ENCODE measurements around the gene GMPPB.
"Not testable (repeated sequence)": the region's sequence is repeated elsewhere in the genome, so short reads cannot be mapped to it uniquely, and the experiment has no call there.

The GMPPB gene

DNA sequence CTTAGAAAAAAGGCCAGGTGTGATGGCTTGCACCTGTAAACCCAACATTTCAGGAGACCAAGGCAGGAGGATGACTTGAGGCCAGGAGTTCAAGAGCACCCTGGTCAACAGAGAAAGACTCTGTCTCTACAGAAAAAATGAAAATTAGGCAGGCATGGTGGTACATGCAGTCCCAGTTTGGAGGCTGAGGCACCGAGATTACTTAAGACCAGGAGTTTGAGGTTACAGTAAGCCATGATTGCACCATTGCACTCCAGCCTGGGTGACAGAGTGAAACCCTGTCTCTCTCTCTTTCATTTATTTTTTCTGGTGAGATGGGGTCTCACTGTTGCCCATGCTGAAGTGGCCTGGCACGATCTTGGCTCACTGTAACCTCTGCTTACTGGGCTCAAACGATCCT, 37.9 kb upstream of the GMPPB start:
- no peak for DNase-seq (ENCODE audit: low read depth)
- TF ChIP-seq, protein P1, sequence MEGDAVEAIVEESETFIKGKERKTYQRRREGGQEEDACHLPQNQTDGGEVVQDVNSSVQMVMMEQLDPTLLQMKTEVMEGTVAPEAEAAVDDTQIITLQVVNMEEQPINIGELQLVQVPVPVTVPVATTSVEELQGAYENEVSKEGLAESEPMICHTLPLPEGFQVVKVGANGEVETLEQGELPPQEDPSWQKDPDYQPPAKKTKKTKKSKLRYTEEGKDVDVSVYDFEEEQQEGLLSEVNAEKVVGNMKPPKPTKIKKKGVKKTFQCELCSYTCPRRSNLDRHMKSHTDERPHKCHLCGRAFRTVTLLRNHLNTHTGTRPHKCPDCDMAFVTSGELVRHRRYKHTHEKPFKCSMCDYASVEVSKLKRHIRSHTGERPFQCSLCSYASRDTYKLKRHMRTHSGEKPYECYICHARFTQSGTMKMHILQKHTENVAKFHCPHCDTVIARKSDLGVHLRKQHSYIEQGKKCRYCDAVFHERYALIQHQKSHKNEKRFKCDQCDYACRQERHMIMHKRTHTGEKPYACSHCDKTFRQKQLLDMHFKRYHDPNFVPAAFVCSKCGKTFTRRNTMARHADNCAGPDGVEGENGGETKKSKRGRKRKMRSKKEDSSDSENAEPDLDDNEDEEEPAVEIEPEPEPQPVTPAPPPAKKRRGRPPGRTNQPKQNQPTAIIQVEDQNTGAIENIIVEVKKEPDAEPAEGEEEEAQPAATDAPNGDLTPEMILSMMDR (IDR thresholded peaks at IDR 0.05; ENCODE audit: low read depth, low read length, missing control alignments), result no peak
- no peak overlapping the region for H3K4me3 ChIP-seq (ENCODE audit: low read depth, low read length)

DNA sequence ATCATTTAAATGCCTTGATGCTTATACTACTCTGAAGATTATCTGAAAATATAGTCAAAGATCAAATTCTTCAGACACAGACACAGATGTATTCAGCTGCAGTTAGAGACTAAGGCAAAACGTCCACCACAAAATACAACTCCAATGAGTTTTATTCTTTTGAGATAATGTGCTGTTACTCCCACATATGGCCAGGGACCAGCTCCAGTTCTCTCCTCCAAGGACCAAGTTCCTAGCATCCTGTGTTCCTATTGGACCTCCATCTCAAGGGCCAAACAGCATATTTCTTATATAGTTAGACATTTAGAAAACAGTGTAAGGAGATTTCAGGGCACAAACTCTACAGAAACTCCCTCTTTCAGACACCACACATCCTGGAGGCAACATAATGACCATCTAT, 35.5 kb upstream of the GMPPB start:
- no peak for DNase-seq (ENCODE audit: low read depth)
- H3K4me3 ChIP-seq (ENCODE audit: low read depth, low read length), result no peak overlapping the region
- TF ChIP-seq, protein P1 (IDR thresholded peaks at IDR 0.05; ENCODE audit: low read depth, low read length, missing control alignments), result no peak

DNA sequence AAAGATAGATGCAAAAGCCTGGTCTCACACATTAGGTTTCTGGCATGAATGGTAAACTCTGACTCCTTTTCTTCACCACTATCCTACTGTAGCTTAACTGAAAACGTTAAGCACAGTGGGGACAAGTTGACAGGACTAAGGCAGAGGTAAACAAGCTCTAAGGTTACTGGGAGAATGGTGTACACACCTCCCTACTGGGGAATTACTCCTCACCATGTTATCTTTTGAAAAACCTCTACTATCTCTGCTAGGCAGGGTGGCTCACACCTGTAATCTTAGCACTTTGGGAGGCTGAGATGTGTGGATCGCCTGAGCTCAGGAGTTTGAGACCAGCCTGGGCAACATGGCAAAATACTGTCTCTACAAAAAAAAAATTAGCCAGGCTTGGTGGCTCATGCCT, 33.4 kb upstream of the GMPPB start:
- DNase-seq (ENCODE audit: low read depth), result no peak
- TF ChIP-seq, protein P1 (IDR thresholded peaks at IDR 0.05; ENCODE audit: low read depth, low read length, missing control alignments), result no peak

DNA sequence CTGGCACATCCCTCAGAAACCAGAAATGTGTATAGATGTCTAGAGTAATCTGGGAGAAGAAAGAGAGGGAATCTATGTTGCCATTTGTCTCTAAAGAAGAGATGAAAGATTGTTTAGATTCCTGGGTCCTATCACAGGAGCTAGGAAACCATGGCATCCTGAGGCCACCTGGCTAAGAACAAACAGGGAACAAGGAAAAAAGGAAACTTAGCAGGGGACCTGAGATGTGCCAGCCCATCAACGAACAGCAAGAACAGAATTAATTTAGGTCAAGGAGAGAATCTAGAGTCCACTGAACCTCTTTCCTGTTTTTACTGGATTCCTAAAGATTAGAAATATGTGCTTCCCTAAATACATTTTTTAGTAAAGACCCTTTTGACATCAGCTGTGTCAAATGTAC, 32.3 kb upstream of the GMPPB start:
- DNase-seq (ENCODE audit: low read depth), result no peak
- TF ChIP-seq, protein P1 (IDR thresholded peaks at IDR 0.05; ENCODE audit: low read depth, low read length, missing control alignments), result no peak

More for the DNA sequence above, 33.4 kb upstream of the GMPPB start:
- H3K4me3 ChIP-seq (ENCODE audit: low read depth, low read length), result no peak overlapping the region

DNA sequence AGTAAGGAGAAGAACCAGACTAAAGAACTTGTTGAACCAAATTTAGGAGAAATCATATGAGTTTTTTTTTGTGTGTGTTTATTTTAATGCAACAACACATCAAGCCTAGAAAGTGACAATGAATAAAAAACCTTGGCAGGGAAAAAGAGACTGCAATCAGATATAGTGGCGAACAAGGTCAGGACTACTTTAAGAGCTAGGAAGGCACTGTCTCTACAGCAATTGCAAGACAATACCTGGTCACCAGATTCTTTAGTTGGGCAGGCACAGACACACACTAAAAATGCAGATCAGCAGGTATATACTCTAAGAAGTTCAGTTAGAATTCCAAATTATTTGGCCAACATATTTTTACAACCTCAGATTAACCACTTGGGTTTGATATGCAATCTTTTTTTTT, 30.8 kb upstream of the GMPPB start:
- no peak overlapping the region for H3K4me3 ChIP-seq (ENCODE audit: low read depth, low read length)
- TF ChIP-seq, protein P1 (IDR thresholded peaks at IDR 0.05; ENCODE audit: low read depth, low read length, missing control alignments), result no peak
- DNase-seq (ENCODE audit: low read depth), result no peak

More for the DNA sequence above, 32.3 kb upstream of the GMPPB start:
- no peak overlapping the region for H3K4me3 ChIP-seq (ENCODE audit: low read depth, low read length)

DNA sequence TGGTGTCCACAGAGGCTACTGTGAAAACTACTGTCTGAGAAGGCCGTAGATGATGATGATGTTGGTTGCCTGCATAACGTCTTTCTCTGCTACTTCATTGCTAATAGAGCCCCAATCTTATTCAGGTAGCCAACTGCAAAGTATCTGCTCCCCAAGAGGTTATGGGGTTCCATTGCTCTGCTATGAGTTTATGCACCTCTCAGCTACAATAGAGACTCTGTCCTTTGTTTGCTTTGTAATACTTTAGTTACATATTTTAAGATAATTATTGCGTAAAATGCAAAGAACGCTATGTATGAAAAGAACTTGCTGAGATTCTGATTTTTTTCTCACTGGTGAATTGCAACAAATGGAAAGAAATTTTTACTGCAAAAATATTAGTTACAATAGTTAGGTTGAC, 27.8 kb upstream of the GMPPB start:
- no peak overlapping the region for H3K4me3 ChIP-seq (ENCODE audit: low read depth, low read length)
- no peak for DNase-seq (ENCODE audit: low read depth)
- TF ChIP-seq, protein P1 (IDR thresholded peaks at IDR 0.05; ENCODE audit: low read depth, low read length, missing control alignments), result no peak

DNA sequence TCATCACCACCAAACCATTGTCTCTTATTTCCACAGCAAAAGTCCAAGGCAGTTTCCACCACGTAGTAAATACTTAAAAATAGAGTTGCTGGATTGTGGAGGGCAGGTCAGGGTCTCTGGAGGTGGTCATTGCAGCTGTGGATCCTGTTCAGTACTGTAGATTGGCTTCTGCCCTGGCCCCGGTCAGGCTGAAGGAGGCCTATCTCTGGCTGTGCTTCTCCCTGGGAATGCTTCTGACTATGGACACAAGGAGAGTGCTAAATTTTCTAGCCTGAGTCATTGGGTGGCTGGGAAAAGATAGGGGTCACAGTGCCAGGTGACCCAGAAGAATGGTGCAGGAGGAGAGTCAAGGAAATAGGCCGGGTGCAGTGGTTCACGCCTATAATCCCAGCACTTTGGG, 26.3 kb upstream of the GMPPB start:
- no peak for DNase-seq (ENCODE audit: low read depth)
- TF ChIP-seq, protein P1 (IDR thresholded peaks at IDR 0.05; ENCODE audit: low read depth, low read length, missing control alignments), result no peak
- no peak overlapping the region for H3K4me3 ChIP-seq (ENCODE audit: low read depth, low read length)

DNA sequence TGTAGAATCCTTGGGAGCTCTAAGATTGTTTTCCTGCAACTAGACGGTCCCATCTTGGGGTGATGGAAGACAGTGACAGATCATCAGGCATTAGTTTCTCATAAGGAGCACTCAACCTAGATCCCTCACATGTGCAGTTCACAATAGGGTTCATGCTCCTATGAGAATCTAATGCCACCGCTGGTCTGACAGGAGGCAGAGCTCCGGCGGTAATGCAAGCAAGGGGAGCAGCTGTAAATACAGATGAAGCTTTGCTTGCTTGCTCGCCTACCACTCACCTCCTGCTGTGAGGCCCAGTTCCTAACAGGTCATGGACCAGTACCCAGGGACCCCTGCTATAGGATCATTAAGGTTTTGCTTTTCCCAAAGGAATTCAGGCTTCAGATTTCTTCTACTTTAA, 25.1 kb upstream of the GMPPB start:
- not testable (repeated sequence) for DNase-seq (ENCODE audit: low read depth); H3K4me3 ChIP-seq (ENCODE audit: low read depth, low read length)
